GM19463 (cell line): ENCODE results near the gene PRSS48.
"Not testable (repeated sequence)": the region's sequence is repeated elsewhere in the genome, so short reads cannot be mapped to it uniquely, and the experiment has no call there.

Experiments
- ATAC-seq: cut with Tn5 transposase; IDR thresholded peaks from one replicate; pipeline ENCODE4 v1.9.1; 2021; ENCODE audit warnings: mild to moderate bottlenecking, moderate library complexity; ENCODE audit not compliant: unreplicated experiment

Gene PRSS48

DNA sequence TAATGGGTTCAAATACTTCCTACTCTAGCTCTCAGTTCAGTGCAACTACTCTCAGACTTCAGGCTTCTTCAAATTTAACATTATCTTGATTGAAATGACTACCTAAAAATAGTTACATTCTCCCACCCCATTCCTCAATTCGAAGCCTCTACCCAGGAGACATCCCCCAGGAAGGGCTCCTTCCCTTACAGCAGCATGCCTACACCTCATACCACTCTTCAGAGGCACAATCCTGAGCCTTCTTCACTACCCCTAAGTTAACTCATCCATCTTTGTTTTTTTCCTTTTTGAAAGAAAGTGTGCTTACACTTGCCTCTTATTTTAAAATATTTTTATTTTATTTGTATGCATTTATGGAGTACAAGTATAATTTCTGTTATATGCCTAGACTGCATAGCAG lies 17.2 kb upstream of the PRSS48 start:
- no peak for ATAC-seq

DNA sequence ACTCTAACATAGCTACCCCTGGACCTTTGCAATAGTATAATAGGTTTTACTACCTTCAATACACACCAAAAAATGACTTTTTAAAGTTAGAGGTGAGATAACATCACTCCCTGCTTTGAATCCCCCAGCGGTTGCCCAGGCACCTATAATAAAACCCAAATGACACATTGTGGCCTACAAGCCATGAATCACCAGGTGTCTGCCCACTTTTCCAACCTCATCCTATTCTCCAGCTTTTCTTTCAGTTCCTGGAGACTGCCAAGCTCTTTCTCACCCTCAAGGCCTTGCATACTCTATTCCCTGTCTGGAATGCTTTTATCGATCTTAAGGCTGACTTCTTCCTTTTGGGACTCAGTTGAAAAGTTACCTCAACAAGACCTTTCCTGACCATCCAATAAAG lies 16.4 kb upstream of the PRSS48 start:
- ATAC-seq, result no peak

GRCh38 chr4:151263455-151263854 lies 13.5 kb upstream of the PRSS48 start:
- no peak for ATAC-seq

DNA sequence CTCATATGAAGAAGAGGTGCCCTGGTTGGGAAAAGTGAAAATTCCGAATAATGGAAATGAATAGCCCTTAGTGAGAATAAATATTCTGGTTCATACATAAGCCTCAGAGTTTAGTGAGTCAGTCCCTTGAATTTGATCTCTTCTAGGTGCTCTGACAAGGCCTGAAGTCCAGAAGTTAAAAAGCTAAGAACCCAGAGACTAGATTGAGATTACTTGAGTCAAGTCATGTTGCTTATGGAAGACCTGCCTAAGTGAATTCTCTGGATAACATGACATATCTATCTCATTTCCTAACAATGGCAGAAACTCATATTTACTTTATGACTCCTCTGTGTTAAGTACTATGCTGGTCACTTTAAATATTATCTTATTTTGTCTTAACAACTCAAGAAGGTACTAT lies 10.5 kb upstream of the PRSS48 start:
- ATAC-seq, result no peak

DNA sequence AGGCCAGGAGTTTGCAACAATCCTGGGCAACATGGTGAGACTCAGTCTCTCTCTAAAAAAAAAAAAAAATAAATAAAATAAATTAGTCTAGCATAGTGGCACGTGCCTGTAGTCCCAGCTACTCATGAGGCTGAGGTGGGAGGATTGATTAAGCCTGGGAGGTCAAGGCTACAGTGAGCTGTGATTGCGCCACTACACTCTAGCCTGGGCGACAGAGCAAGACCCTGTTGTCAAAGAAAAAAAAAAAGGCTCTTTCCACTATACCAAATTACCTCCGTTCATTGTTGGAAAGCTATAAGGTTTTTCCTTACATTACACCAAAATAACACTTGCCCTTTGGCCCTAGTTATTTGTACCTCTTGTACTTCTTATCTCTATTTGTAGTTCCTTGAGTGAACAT lies 9.9 kb upstream of the PRSS48 start:
- no peak for ATAC-seq

- no peak for ATAC-seq
Observed at GRCh38 chr4:151267822-151268535, 9.0 kb upstream of the PRSS48 start.

GRCh38 chr4:151268905-151269304 lies 8.1 kb upstream of the PRSS48 start:
- not testable (repeated sequence) for ATAC-seq

DNA sequence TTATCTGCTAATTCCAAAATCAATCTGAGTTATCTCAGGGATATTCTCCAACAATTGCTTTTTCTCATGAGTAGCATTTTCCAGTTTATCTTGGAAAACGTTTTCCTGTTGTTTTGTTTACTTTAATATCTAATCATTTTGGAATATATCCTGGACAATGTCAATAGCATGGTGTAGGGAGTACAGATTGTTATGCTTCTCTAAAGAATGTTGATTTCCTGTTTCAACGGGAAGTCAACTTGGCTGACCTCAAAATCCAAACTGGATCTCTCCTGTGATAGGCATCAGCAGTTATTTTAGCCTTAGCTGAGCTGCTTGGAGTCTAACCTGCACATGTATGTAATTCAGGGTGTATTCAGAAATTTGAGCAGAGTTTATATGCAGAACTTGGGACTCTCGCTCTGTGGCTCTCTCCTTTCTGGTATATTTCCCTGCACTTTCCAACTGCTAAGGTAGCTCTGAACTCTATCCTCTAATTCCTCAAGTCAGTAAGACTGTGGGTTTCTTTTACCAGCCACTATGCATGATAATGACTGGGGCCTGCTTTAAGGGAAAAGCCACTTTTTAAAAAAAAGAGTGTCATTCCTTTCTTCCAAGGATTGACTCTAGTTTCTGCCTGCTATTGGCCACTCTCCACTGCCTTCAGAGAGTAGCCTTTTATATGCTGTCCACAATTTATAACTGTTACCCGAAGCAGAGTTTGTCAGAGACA lies 7.7 kb downstream of the PRSS48 start:
- ATAC-seq, result no peak

DNA sequence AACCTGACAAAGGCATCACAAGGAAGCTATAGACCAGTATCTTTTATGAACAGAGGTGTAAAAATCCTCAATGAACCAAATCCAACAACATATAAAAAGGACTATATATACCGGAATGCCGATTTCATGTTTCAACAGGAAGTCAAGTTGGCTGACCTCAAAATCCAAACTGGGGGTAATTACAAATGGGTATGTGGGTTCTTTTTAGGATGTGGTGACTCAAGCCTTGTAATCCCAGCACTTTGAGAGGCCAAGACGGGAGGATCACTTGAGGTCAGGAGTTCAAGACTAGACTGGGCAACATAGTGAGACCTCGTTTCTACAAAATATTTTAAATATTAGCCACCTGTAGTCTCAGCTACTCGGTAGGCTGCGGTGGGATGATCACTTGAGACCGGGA lies 10.4 kb downstream of the PRSS48 start:
- no peak for ATAC-seq

- ATAC-seq, result no peak
Observed at GRCh38 chr4:151291485-151291884, 14.5 kb downstream of the PRSS48 start.

DNA sequence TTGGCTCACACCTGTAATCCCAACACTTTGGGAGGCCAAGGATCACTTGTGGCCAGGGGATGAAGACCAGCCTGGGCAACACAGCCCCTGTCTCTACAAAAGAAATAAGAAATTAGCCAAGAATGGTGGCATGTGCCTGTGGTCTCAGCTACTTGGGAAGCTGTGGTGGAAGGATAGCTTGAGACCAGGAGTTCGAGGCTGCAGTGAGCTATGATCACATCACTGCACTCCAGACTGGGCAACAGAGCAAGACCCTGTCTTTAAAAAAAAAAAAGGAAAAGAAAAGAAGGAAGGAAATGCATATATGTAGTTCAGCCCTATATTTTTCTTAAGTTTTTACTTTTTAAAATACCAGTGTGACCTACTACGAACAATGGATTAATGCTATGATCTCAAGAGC lies 15.1 kb downstream of the PRSS48 start:
- ATAC-seq, result no peak

- ATAC-seq, result no peak
Observed at GRCh38 chr4:151294833-151295496, 18.0 kb downstream of the PRSS48 start.

DNA sequence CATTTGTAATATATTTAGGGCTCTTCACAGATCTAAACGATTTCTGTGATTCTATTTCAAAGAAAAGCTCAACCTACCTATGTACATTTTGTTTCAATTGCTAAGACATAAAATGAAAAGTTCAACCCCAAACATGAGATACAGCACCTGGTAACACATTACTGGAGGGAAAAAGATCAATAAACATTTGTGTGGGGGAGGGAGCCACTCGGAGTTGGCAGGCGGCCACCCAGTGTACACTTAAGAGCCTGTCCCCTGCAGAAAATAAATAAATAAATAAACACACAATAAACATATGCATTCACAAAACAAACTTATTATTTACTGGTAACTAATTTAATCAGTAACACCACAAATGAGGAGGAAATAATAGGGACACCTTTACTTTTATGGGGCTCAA lies 19.3 kb downstream of the PRSS48 start:
- ATAC-seq, result no peak

- no peak for ATAC-seq
Observed at GRCh38 chr4:151297170-151297569, 20.2 kb downstream of the PRSS48 start.

- no peak for ATAC-seq
Observed at GRCh38 chr4:151302432-151302831, 25.5 kb downstream of the PRSS48 start.

DNA sequence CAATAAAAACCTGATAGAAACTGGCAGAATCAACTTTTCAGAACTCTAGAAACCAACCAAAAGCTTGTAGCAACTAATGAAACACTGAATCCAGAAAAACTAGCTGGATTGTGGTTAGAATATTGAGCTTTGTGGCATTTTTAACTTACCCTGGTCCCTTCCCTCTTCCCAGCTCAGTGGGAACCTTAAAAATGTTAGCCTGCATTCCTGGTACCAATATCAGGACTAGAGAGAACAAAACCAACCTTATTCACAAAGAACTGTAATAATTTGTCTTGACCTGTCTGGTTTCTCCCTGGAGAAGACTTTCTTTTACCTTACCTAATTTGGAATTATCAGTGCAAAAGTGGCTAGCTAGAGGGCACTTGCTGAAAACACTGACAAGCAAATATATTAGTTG lies 27.3 kb downstream of the PRSS48 start:
- no peak for ATAC-seq

DNA sequence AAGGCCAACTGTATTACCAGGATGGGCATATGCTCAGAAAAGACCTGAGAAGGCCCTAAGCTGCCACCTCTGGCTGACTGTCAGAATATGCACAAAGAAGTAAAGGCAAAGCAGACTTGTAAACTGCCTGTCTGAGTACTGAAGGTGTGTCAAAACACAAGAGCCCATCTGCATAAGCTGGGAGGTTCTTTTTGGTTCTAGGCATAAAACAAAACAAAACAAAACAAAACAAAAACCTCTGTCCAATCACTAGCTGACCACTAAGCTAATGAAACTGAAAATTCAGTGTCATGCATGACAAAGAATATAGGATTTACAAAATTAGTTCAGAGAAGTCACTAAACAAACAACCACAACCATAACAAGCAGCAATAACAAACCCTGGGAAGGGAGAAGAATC lies 27.8 kb downstream of the PRSS48 start:
- peak; percentile 82 for ATAC-seq

- ATAC-seq, result no peak
Observed at GRCh38 chr4:151310124-151310728, 33.3 kb downstream of the PRSS48 start.

GRCh38 chr4:151313306-151314009 lies 36.5 kb downstream of the PRSS48 start:
- no peak for ATAC-seq

- ATAC-seq, result no peak
Observed at GRCh38 chr4:151314010-151314355, 37.0 kb downstream of the PRSS48 start.

GRCh38 chr4:151314479-151314878 lies 37.5 kb downstream of the PRSS48 start:
- no peak for ATAC-seq
